8988T (cell line): Measurements from ENCODE around the gene ZNF761.
A peak's percentile ranks its signal among the peaks of the same experiment; 100 is the strongest.
"Not testable (repeated sequence)": the region's sequence is repeated elsewhere in the genome, so short reads cannot be mapped to it uniquely, and the experiment has no call there.

Source experiments
- DNase-seq: peaks from one replicate; pipeline ENCODE4 v3.0.0; 2011

Gene ZNF761

DNA sequence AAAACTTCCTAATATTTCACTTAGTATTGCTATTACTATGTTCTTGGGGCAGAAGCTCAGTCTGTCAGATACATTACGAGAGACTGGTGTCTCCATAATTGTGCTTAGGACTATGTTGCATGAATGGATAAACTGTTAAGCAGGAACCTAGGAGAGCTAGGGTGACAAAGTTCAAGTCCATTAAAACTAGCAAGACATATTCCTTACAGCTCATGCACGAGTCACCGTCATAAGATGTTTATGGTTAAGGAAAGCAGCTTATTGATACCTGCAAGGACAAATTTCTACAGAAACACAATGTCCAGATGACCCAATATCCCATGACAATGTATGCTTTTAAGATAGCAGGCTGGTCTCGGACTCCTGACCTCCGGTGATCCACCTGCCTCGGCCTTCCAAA is 30.1 kb downstream of the ZNF761 start:
- no peak for DNase-seq

DNA sequence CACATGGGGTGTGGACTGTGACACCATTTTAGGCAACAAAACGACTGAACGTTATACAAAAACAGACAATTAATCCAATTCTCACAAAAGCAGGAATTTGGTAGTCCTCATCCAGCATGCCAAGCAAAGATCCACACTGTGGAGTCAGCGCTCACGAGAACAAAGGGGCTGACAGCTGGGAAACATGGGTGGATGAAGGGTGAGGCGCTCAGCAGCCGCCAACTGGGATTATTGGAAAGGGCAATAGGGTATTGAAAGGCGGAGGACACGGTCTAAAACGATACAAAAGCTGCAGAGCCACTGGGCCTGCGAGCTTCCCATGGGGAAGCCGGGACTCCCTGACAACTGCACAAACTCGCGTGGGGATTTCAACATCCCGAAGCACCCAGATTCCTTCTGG is 31.1 kb downstream of the ZNF761 start:
- no peak for DNase-seq

DNA sequence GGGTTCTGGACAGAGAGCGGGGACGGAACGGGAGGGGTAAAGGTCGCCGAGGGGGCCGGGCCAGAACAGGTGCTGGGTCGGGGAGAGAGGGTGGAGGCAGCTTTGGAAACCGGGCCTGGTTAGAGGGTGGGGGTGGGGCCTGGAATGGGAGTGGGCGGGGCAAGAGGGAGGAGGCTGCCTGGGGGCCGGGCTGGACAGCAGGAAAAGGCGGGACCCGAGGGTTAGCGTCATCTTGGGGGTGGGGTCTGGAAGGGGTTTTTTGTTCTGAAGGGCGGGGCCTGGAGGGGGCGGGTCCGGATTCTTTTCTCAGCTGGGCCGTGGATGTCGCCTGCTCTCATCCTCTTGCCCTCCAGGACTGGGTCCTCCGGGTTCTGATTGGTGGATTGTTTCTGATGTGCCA is 31.5 kb downstream of the ZNF761 start:
- no peak for DNase-seq

DNA sequence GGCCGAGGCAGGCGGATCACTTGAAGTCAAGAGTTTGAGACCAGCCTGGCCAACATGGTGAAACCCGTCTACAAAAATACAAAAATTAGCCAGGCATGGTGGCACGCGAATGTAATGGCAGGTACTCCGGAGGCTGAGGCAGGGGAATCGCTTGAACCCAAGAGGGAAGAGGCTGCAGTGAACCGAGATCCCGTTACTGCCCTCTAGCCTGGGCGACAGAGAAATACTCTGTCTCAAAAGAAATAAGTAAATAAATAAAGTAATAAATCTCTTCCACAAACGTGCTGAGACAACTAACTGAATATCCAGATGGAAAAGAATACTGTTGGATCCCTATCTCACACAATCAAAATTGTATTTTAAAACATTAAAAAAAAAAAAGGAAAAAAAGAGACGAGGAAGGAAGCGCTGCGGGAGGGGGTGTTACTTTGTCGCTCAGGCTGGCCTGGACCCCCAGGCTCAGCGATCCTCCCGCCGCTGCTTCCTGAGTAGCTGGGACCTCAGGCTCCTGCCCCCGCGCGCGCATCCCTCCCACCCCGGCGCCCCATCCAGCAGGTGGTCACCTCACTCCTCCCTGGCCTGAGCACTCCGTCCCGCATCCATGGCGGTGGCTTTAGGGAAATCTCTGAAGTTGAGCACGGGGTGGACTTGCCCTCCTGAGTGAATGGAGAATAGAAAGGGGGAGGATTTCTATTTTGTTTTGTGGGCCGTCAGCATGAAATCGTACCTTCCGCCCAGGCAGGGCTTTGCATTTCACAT is 35.1 kb downstream of the ZNF761 start:
- DNase-seq, result peak; percentile 6

DNA sequence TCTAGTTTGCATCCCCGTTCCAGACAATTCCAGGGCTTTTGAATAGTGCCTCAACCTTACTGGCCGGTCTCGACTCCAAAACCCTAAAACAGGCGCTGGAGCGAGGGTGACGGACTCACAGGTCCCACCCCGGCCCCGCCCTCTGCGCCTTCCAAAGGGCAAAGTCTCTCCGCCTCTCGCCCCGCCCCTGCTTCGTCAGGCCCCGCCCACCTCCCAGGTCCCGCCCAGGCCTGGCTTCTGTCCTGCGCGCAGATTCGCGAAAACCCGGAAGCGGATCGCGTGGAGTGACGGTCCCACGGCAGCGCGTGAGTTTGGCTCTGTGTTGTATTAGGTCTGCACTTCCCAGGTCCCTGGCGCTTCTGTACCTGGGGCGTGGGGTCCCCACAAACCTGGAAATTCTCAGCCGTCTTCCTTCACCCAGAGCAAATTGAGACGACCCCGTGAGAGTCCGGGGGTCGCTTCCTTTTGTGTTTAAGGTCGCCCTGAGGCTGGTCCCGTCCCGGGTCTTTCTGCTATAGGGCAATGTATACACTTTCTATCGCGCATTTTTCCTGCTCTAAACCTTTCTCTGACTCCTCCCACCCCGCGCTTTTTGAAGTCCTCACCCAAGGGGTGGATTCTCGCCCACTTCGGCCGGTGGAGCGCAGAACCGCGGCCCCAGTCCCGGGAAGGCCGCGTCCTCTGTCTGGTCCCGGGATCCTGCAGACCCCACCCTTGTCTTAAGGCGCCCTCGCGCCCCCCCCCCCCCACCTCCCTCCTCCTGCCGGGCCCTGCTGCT is 35.9 kb downstream of the ZNF761 start, which contains the start of gene ZNF813:
Gene ZNF813 (plus strand): TSS at position 249 of the 778 bp plus-strand sequence. CDS start 16,090 bp downstream, outside the sequence.
- peak; percentile 46 for DNase-seq

DNA sequence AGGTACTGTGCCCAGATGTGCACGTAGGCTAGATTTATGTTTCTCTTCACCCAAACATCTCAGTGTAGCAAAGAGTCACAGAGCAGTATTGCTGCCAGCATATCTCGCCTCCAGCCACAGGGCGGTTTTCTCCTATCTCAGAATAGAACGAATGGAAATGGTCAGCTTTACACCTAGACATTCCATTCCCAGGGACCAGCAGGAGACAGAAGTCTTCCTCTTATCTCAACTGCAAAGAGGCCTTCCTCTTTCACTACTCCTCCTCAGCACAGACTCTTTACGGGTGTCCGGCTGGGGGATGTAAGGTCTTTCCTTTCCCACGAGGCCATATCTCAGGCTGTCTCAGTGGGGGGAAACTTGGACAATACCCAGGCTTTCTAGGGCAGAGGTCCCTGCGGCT is 36.8 kb downstream of the ZNF761 start:
- not testable (repeated sequence) for DNase-seq

DNA sequence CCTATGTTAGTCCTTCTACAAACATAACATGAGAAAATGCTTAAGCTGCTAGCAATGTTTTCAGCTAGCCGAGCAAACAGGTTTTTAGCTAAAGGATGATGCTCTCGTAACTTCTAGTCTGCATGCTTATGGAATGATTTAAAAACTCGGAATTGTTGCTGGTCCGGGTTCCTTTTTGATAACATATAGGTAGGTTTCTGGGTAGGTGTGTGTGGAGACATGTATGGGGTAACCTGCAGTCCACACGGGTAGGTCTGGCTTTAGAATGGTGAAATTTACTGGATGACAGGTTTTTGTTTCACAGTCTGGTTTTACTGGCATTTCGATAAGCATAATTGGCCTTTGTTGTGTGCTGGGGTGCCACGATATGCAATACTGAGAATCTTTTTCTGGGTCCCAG is 40.1 kb downstream of the ZNF761 start:
- DNase-seq, result no peak

DNA sequence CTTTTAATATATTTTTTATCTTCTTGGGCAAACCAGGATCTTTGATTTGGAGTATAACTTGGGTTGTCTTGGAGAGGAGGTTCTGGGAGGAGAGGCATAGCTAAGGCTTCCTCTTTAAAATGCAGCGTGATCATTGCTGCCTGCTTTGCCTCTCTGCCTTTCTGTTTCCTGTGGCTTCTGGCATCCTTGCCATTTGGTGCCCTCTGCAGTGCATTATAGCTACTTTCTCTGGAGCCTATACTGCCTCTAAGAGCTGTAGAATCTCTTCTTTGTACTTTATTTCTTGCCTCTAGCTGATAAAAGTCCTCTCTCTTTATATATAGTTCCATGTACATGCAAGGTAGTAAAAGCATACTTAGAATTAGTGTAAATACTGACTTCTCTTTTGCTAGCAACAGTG is 43.0 kb downstream of the ZNF761 start:
- DNase-seq, result not testable (repeated sequence)

DNA sequence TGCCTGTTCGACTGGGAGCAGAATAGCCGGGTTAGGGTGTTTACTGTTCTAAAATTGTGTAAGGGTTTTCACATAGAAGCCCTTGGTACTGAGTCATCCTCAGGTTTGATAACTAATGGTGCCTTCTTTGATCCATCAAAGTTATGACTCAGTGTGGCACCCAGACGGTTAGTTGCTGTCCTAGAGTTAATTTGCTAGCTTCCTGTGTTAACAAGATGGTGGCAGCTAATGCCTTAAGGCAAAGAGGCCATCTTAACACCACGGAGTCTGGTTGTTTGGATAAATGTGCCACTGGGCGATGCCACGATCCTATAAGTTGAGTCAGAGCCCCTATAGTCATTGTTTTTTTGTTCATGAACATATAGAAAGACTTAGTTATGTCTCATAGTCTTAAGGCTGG is 43.7 kb downstream of the ZNF761 start:
- DNase-seq, result not testable (repeated sequence)

DNA sequence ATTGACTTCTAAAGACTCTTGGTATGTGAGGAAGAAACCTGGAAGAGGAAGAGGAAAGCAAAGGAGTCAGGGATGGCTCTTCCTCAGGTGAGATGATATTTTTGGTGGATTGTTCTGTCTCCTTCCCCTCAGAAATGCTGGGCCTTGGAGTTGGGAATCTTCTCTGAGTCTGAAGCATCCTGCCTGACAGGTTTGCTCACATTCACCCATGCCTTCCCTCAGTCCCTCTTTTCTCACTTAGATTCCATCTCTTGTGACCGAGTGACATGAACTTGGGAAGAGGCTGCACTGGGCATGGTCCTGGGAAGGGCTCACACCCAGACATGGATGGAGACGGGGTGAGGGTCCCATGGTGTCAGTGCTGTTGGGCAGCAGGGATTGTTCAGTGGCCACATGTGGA is 52.0 kb downstream of the ZNF761 start:
- not testable (repeated sequence) for DNase-seq

DNA sequence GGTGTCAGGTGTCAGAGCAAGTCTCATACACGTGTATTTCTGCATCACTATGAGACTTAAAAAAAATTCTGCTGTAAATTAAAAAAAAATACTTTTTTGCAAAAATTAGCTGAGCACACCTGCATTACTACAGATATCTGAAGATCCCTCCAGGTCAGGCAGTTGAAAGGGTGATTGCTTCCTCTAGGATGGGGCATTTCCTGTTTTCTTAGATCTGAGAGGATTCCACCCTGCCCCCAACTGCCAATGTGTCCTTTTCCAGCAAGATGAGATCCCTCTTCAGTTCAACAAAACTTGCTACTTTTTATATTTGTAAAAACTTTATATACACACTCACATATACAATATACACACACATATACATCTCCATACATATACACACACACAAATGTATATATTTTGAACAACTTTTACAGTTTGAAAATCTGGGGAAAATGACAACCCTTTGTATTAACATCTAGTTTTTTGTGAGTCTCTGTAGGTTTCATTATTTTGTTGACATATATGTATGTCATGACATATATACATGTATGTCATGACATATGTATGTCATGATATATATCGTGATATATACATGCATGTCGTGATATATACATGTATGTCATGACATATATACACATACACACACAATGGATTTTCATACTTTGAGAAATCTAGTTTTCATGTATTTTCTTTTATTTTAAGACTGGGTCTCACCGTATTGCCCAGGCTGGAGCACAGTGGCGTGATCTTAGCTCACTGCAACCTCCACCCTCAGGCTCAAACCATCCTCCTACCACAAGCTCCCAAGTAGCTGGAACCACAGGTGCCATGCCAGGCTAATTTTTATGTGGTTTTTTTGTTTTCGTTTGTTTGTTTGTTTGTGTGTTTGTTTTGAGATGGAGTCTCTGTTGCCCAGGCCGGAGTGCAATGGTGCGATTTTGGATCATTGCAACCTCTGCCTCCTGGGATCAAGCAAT is 53.5 kb downstream of the ZNF761 start:
- DNase-seq, result no peak

DNA sequence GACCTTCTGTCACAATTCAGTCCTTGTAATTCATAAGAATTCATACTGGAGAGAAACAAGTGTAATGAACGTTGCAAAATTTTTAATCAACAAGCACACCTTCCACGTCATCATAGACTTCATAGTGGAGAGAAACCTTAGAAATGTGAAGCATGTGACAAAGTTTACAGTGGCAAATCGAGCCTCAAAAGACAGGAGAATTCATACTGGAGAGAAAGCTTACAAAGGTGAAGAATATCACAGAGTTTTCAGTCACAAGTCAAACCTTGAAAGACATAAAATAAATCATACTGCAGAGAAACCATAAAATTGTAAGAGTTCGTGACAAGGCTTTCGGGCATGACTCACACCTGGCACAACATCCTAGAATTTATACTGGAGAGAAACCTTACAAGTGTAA is 60.4 kb downstream of the ZNF761 start:
- DNase-seq, result no peak

DNA sequence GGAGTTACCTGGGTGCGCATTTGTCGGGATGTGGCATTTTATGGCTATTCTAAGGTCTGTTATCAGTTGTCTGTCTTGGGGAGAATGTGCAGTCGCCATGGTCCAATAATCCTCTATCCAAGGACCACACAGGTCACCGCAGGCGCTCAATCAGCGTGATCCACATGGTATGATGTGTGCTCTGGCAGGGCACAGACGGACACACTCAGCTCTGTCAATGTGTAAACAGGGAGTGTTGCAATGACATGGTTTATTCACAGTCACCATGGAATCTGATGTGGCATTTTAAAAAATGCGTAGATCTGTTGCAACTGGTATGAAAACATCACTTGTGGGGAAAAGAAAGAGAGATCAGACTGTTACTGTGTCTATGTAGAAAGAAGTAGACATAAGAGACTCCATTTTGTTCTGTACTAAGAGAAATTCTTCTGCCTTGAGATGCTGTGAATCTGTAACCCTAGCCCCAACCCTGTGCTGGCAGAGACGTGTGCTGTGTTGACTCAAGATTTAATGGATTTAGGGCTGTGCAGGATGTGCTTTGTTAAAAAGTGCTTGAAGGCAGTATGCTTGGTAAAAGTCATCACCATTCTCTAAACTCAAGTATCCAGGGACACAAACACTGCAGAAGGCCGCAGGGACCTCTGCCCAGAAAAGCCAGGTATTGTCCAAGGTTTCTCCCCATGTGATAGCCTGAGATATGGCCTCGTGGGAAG is 65.7 kb downstream of the ZNF761 start:
- DNase-seq, result not testable (repeated sequence)

DNA sequence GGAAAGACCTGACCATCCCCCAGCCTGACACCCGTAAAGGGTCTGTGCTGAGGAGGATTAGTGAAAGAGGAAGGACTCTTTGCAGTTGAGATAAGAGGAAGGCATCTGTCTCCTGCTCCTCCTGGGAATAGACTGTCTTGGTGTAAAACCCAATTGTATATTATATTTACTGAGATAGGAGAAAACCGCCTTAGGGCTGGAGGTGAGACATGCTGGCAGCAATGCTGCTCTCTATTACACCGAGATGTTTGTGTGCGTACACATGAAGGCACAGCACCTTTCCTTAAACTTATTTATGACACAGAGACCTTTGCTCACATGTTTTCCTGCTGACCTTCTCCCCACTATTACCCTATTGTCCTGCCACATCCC is 66.2 kb downstream of the ZNF761 start:
- not testable (repeated sequence) for DNase-seq

DNA sequence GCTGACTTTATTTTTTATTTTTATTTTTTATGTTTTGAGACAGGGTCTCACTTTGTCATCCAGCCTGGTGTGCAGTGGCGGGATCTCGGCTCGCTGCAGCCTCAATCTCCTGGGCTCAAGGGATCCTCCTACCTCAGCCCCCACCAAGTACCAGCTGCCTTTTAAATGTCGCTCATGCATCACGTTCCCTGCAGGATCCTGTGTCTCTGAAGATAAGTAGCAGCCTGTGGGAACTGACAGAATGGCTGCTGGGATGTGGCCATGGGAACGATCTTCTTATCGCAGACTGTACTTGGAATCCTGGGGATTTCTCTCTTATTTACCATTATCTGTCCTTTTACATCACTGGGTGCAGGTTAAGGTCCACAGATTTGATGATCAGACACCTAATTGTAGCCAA is 71.4 kb downstream of the ZNF761 start:
- DNase-seq, result not testable (repeated sequence)

DNA sequence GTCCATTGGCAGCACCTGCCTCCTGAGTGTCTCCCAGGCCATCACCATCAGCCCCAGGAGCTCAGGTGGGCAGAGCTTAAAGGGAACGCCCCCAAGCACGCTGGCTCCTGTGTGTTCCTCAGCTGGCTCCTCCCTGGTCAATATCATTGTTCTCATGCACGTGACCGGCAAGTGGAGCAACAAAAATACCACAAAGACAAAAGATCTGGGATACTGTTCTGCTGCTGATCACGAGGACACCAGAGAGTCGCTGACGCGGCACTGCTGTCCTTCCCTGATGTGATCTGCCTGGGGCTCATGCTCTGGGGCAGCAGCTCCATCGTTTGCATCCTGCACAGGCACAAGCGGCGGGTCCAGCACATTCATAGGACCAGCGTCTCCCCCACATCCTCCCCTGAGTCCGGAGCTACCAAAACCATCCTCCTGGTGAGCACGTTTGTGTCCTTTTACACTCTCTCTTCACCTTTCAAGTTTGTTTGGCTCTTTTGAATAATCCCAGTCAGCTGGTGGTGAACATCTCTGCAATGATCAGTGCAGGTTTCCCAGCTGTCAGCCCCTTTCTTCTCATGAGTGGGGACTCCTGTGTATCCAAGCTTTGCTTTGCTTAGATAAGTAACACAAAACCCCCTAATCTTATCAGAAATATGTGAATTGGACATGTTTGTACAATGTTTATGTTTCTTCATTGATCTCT is 72.0 kb downstream of the ZNF761 start:
- DNase-seq, result not testable (repeated sequence)

DNA sequence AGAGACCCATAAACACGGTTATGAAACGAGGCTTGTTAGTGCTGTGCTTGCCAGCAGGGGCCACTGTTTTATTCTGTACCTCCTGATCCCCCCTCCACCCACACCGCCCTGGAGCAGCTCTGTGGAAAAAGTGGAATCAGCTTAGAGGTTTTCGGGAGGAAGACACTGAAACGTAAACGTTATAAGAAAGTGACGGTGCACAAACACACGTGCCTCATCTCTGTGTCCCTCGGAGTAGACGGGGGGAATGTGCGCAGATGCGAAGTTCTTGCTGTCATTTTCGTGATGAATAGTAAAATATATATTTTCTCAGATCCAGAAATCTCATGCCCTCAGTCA is 72.5 kb downstream of the ZNF761 start:
- not testable (repeated sequence) for DNase-seq

DNA sequence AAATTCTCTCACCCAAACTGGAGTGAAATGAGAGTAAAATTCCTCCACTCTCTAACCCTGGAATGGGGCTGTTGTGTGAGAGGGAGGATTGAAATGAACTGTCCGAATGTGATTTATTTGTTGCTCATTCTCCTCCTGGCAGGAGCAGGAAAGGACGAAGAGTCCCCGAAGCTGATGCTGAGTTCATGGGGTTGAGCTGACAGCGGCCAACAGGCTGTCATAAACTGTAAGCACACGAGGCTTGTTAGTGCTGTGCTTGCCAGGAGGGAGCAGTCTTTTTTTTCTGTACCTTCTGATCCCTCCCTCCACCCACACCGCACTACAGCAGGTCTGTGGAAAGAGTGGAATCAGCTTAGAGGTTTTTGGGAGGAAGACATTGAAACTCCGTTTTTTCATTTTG is 73.1 kb downstream of the ZNF761 start:
- DNase-seq, result no peak

DNA sequence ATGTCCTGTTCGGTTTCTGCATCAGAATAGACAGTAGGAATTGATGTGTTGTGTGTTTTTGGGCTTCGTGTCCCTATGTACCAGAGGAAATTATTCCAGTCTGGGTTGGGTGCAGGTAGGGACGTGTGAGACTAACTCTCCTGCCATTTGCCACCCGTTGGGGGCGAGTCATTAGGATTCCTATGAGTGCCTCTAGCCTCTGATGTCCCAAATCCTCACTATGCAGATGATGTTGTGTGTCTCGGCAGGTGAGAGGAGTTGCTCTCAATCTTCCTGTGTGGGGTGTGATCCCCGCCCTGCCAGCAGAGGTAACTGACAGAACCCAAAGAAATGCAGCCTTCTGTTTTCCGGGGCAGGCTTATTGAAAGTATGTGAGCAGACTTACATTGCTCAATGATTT is 74.9 kb downstream of the ZNF761 start:
- no peak for DNase-seq
